Activated T-cell treated with anti-CD3 and anti-CD28 coated beads for 48 hours (primary cell): ENCODE results near the gene ENHO.

Experiments used
- DNase-seq: peaks from one replicate; pipeline ENCODE4 v3.0.0-alpha.2; 2020; ENCODE audit warnings: low read depth

ENHO gene

DNA sequence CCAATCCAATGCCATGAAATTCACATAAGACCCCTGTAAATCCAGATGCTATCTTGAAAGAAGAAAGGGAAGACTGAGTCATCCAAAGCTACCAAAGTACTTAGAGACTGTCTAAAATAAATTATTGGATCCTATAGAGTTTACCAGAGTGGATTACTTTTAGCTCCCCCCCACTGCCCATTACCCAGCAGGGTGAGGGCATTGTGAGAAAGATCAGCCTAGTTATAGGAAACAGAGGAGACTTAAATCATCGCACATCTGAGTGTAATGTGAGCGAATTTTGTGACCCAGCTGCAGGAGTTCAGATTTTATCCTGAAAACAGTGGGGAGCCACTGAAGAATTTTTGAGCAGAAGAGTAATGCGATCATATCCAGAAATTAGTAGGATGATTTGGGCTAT lies 1.6 kb upstream of the ENHO start:
- no peak for DNase-seq

DNA sequence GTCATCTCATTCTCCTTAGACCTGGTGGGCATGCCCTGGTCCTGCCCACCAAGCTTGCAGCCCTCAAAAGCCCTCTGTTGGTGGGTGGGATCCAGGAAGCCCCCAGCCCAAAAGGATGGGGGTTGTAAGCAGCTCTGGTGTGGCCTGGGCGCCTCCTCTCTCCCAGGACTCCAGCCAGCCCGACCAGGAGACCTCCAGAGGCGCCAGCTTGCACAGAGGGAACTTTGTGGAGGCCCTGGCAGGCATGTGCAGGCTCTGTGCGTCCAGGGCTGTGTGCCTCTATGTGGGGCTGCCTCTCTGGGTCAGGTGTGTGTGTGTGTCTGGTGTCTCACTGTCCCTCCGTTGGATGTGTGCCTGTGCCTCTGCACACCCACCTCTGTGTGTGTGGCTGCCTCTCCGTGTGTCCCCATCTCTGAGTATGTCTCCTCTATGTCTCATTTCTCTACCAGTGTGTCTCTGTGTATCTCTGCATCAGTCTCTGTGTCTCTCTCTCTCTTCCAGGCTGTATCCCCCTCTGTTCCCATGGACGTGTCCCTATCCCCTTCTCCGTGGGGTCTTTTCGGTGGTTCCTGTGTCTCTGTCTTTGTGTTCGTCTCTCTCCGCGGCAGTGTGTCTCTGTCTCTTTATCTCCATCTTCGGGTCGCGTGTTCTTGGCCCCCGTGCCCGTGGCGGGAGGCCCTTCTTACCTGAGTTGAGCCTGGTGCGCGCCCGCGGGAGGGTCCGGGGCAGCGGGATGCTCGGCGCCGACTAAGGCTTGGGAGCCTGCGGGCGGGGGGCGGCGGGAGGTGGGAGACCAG lies 501 bp downstream of the ENHO start:
- DNase-seq: no peak

DNA sequence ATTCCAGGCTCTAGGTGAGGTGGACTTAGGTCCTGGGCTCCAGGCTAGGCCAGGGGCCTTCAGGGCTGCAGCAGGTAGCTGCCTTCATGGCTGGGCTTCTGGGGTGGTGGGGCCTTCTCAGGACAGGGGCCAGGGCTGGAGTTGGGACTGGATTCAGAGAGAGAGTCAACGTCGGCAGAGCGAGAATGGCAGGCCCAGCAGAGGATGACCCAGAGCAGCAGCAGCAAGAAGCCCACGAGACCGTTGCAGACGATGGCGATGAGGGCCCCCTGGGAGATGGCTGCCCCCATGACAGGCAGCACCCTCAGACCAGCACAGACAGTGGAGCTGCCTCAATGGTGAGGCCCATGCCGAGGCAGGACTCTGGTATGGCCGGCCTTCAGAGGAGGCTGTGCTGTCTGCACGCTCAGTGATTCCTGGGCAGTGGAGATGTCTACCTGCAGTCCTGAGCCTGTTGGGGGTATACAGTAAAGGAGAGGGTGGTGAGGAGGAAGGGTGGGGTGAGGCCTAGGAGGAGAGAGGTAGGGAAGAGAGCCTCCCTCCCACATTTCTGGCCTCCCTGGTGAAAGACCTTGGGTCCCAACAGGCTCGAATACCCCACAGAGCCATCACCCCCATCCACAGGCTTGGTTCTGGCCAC lies 1.3 kb downstream of the ENHO start:
- no peak for DNase-seq

GRCh38 chr9:34520505-34521385 lies 2.0 kb downstream of the ENHO start:
- no peak for DNase-seq

DNA sequence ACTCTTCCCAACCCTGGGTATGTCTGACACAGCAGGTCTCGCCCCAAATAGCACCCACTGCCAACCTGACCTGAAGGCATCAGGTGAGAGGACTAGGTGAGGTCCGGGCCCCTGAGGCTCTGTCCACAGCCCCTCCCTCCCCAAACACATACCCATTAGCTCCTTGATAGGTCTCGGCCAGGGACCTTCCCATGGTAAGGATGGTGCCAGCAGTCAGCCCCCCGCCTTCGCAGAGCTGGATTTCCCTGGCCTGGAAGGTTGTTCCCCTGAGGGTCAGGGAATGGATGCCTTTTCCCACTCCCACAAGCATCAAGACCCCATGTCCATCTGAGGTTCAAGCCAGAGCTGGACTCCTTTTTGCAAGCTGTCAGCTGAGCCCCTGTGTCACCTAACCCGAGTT lies 2.7 kb downstream of the ENHO start:
- DNase-seq: no peak

DNA sequence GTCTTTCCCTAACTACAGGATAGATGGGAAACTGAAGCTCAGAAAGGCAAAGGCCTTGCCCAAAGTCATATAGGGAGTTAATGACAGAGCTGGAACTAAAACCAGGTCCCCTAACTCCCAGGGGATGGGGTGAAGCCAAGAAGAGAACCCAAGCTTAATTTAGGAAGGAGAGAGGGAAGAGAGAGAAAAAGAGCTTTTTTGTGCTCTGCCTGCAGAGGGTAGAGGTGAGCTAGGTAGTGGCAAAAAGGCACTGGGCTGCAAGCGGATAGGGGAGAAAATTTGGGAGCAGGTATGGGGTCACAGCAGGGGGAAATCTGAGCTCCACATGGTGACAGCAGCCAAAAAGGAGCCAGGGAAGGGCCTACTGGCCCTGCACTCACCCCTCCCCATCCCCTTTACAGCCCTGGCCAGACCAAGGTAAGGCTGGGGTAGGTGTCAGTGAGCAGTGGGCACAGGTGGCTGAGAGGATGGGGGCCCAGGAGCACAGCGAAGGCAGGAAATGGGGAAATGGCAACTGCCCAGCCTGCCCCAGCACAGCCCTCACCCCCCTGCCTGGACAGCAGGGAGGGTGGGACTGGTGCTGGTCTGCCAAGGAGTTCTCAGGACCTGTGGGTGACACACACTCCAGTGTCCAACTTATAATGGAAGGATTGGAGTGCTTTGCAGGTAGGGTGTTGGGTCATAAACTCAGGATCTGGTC lies 3.3 kb downstream of the ENHO start:
- DNase-seq: no peak

DNA sequence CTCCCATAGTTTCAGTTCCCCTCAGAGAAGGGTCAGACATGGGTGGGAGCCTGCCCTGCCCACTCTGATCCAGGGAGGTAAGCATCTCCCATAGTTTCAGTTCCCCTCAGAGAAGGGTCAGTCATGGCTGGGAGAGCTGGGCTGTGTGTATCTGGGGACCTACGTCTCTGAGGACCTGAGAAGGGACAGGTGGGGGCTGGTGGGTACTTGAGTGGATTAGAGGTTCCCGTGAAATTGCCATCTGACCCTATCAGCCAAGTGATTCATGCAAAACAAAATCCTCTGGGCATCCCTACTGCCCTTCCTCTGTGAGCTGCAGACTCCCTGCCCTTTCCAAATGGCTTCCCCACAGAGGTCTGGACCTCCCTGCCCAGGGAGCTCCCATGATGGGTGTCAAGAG lies 3.9 kb downstream of the ENHO start:
- DNase-seq: no peak

GRCh38 chr9:34518110-34518616 lies 4.6 kb downstream of the ENHO start:
- no peak for DNase-seq

- no peak for DNase-seq
These were observed 5.6 kb downstream of the ENHO start for GRCh38 chr9:34517185-34517584.

DNA sequence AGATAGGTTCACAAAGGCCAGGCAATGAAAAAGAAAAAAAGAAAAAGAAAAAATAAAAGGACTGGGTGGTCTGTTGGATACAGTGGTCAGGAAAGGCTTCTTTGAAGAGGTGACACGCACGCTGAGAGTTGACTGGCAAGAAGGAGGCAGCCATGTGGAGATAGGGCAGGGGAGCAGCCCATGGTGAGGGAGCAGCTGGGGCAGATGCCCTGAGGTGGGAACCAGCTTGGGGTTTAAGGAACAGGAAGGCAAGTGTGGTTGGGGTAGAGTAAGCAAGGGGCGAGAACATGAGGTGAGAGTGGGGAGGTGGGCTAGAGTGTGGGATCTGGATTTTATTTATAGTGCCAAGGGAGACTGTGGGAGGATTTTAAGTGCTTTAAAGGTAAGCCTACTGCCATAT lies 6.8 kb downstream of the ENHO start:
- DNase-seq: no peak

GRCh38 chr9:34514816-34515215 lies 8.0 kb downstream of the ENHO start:
- DNase-seq: no peak

DNA sequence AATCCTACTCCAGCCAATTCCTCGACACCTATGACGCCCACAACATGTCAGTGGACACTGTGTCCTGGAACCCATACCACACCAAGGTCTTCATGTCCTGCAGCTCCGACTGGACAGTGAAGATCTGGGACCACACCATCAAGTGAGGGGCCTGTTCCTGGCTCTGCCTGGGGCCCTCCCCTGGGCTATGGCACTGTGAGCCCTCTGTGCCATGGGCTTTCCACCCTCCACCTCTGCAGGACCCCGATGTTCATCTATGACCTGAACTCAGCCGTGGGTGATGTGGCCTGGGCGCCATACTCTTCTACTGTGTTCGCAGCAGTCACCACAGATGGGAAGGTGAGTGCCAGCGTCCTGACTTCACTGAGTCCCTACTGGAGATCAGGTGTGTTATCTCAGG lies 8.4 kb downstream of the ENHO start:
- no peak for DNase-seq

DNA sequence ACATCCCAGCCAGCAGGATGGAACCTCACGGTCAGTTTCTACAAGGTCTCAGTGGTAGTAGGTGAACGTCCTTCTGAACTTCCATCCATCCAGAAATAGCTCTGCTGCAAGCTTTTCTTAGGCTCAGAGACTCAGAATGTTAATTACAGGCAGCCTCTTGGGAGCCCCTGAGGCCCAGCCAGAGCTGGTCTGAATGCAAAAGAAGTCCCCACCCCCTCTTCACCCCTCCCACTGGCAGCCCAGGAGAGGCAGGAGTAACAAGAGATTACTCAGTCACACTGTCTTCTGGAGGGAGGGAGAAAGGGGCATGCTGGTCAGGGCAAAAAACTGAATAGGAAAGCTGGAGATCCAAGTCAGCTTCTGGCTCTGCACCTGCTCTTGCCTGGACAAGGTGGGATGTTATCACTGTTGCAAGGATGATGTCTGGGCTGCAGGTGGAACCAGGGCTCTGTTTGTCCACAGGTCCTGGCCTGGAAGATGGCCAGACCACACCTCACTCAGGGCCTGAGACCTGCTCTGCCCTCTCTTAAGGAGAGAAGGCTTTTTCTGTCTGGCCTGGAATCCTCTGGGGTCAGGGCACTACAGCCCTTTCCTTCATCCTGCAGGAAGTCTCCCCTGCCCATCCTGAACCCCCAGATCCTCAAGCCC lies 9.1 kb downstream of the ENHO start:
- no peak for DNase-seq

DNA sequence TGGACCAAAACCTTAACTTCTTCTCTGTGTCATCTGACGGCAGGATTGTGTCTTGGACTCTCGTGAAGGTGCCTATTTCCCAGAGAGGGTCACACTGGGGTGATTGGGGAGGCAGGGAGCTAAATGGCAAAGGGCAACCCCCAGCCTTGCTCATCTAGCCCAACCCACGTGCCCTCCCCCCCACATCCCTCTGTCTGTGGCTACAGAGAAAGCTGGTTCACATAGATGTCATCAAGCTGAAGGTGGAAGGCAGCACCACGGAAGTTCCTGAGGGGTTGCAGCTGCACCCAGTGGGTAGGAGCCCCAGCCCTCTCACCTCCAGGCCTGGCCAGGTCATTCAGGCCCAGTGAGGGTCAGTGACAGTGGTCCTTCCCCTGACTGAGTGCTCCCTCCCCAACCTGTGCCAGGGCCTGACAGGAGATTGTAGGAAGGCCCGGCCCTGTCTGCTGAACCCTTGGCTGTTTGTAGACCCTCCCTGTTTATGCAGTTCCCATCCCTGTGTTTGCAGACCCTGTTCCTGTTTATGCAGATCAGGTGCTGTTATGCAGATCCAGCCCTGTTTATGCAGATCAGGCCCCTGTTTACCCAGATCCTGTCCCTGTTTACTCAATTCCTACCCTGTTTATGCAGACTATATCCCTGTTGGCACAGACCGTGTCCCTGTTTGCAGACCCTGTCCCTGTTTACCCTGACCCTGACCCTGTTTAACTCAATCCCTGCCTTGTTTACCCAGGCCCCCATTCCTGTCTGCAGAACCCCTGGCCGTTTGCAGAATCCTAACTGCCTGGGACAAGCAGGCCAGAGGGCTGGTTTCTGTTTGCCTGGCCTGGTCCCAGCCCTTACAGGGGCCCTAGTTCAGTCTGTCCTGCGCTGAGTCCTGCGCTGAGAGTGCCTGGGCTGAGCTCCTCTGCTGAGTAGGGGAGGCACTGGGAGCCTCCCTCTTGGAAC lies 10.4 kb downstream of the ENHO start:
- no peak for DNase-seq

DNA sequence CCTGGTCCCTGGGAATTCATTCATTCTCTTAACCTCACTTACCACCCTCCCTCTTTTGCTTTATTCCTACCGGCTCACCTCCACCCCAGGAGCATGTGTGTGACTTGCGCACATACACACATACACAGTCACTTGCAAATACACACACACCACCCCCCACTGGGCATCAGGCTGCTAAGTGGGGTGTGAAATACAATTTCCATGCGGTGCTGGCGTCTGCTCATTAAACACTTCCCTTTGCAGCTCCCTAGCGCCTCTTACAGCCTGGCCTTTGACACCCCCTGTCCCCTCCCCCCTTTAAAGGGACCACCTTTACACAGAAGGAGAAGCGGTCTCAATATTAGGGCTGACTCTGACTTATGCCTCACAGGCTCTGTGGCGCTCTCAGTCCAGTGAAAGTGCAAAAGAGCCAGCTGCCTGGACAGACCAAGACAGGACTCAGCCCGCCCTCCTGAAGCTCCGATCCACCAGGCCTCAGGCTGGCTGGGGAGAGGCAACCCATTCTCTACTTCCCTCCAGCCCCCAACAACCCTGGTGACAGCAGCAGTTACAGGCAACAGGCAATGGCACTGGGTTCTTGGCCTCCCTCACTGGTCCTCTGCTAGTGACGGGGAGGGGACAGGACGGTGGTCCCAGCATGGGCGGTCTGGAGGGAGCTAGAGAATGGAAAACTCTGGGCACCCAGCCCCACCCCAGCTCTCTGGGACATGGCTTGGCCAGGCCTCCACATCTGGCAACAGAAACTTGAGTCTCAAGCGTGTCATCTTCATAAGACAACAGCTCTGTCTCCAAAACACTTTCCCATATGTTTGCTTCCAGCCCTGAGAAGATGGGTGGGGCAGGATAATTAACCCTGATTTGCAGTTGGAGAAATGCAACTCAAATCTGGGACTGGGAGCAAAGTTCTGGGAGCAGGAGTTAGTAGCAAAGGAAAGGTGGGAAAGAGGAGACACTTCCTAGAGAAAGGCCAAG lies 12.0 kb downstream of the ENHO start:
- no peak for DNase-seq

DNA sequence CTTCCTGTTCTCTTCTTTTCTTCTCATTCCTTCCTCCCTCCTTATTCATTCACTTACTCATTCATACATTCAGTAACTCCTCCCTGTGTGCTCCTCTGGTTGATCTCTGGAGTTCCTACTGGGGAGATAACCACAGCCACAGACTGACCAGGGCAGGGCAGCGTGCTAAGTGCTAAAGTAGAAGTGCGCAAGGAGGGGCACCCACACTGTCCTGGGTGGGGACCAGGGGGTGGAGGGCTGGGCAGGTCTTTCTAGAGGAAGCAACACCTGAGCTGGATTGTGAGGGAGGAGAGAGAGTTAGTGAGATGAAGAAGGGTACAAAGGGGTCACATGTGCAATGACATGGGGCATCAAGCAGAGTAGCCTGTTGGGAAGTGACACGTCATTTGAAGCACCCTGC lies 13.8 kb downstream of the ENHO start:
- DNase-seq: no peak

GRCh38 chr9:34508463-34508862 lies 14.3 kb downstream of the ENHO start:
- DNase-seq: no peak

GRCh38 chr9:34507966-34508365 lies 14.8 kb downstream of the ENHO start:
- no peak for DNase-seq

DNA sequence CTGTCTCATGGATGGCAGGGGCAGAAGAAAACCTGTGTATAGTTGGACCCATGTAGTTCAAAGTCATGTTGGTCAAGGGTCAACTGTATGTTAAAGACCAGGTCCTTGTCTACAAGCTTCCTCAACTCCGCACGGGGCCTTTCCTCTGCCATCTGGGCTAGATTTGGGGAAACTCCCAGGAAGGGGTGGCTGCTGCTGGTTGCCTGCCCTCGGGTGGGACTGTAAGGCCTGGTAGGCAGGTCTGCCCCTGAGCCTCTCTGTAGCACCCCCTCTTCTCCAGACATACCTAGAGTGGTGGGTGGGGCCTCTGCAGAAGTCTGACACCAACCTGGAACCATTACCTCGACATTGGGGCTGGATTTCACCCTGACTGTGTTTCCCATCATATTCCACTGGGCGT lies 15.2 kb downstream of the ENHO start:
- no peak for DNase-seq
